Heart left ventricle (tissue), 13 donors: ENCODE results near the gene MUC2.

Experiments
- POLR2A ChIP-seq, 2 donors: fragments of 450-650 bp; IDR thresholded peaks; one replicate each; pipeline ENCODE4 v1.6.1; 2017; ENCODE audit warnings: antibody characterized with exemption in 2 of 2, mild to moderate bottlenecking in 2 of 2, moderate library complexity in 2 of 2
- TF ChIP-seq, protein P1 (sequence below), 12 donors: fragments of 200-600 bp; sonication (generic) in 4 of 12; IDR thresholded peaks; one replicate each; pipeline versions ENCODE4 v1.5.0 to v1.8.0; 2018 to 2022; ENCODE audit warnings: antibody characterized with exemption in 12 of 12, mild to moderate bottlenecking in 5 of 12
- donor health status: ischemic (EF 13 %, LVEDD 7.1; RV severe dilation, severe dysfunction).
- donor health status: DM: no; HTN: yes; CAD: no.
- donor health status: DM: no; HTN: no; CAD: no.
- donor health status: ischemic (EF 25% LVEDD 6.9; RV normal size, moderate dysfunction).
- donor health status: ischemic (EF 25% LVEDD 5.7; RV mildly dilated, moderate dysfunction).
- donor health status: ischemic (EF 35%, LVEDD 5.7; RV mildly dilated, moderate dysfunction).
- donor health status: nonischemic (EF 11% LVEDD 7.7; RV severe dilation, severe dysfunction).
- donor health status: DM: yes; HTN: yes; CAD: no.
- donor health status: PGD.
- donor health status: ischemic (EF 29% LVEDD 5.4; RV normal size, mild dysfunction).
- donor health status: nonischemic (EF 23%, LVEDD 6.1; RV moderate dilation, normal function).

DNA sequence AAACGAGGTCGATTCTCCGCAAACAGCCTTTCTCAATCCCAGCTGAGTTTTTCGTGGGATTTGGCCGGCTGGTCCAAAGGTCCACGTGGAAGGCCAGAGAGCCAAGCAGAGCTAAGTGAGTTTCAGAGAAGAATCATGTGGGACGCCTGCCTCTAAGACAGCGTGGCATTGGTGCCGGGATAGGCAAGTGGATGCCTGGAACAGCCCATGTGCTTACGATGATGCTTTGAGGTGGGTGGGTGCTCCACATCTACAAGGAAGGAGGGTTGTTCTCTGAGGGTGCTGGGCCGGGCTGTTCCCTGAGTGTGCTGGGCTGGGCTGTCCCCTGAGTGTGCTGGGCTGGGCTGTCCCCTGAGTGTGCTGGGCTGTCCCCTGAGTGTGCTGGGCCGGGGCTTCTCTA is 41.4 kb downstream of the MUC2 start:
- TF ChIP-seq, protein P1, sequence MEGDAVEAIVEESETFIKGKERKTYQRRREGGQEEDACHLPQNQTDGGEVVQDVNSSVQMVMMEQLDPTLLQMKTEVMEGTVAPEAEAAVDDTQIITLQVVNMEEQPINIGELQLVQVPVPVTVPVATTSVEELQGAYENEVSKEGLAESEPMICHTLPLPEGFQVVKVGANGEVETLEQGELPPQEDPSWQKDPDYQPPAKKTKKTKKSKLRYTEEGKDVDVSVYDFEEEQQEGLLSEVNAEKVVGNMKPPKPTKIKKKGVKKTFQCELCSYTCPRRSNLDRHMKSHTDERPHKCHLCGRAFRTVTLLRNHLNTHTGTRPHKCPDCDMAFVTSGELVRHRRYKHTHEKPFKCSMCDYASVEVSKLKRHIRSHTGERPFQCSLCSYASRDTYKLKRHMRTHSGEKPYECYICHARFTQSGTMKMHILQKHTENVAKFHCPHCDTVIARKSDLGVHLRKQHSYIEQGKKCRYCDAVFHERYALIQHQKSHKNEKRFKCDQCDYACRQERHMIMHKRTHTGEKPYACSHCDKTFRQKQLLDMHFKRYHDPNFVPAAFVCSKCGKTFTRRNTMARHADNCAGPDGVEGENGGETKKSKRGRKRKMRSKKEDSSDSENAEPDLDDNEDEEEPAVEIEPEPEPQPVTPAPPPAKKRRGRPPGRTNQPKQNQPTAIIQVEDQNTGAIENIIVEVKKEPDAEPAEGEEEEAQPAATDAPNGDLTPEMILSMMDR (IDR thresholded peaks at IDR 0.05): no peak
- TF ChIP-seq POLR2A (IDR thresholded peaks at IDR 0.05): no peak
